Vagina (tissue), 2 donors: ENCODE measurements around the gene GLOD4. TPM values are rescaled to one million over a fixed set of nuclear protein-coding genes. Genes with fewer than 3 reads are reported as not detected.

Experiments used
- DNase-seq, 2 donors: peaks; one replicate each; pipeline ENCODE4 v3.0.0-alpha.2; 2017; ENCODE audit errors: extremely low spot score in 2 of 2
- H3K27ac ChIP-seq: fragments of 200-600 bp; sonication (generic); one replicate; pipeline ENCODE4 v1.5.1; 2019
- H3K27me3 ChIP-seq: fragments of 200-600 bp; sonication (generic); one replicate; pipeline ENCODE4 v1.5.1; 2019
- H3K36me3 ChIP-seq, 2 donors: fragments of 200-600 bp; sonication (generic); one replicate each; pipeline ENCODE4 v1.5.1; 2017 to 2019
- H3K4me1 ChIP-seq: fragments of 200-600 bp; sonication (generic); one replicate; pipeline ENCODE4 v1.5.1; 2019
- H3K4me3 ChIP-seq, 2 donors: fragments of 200-600 bp; sonication (generic); 1 replicate in 1 of 2; 2 replicates in 1 of 2; pipeline ENCODE4 v1.5.1; 2016 to 2019
- H3K9me3 ChIP-seq: fragments of 200-600 bp; sonication (generic); one replicate; pipeline ENCODE4 v1.5.1; 2019
- POLR2A ChIP-seq, 2 donors: fragments of 450-650 bp; IDR thresholded peaks; one replicate each; pipeline ENCODE4 v1.6.1; 2017; ENCODE audit warnings: antibody characterized with exemption in 2 of 2, mild to moderate bottlenecking in 2 of 2, moderate library complexity in 2 of 2
- POLR2AphosphoS5 ChIP-seq, 2 donors: sonication (generic); formaldehyde crosslinking; IDR thresholded peaks; one replicate each; pipeline ENCODE4 v1.9.0; 2017; ENCODE audit warnings: antibody characterized with exemption in 2 of 2, mild to moderate bottlenecking in 2 of 2, low read depth in 1 of 2; ENCODE audit not compliant: insufficient read depth in 1 of 2
- intact Hi-C: fragments of 100-400 bp; cut with DNase I; formaldehyde crosslinking; loops from one replicate; pipeline ENCODE4 v1.15.1; 2023
- total RNA-seq: library from RNA; depleted of rRNA; stranded (reverse); fragments of >200 nt; gene quantifications from one replicate; pipeline ENCODE4 v1.2.3, GENCODE V29; 2016
- TF ChIP-seq, protein P1 (sequence below), 3 experiments: fragments of 450-650 bp in 2 of 3; fragments of 200-600 bp in 1 of 3; sonication (generic) in 1 of 3; IDR thresholded peaks; one replicate each; pipeline ENCODE4 v1.5.1; 2017 to 2019; ENCODE audit warnings: antibody characterized with exemption in 3 of 3, mild to moderate bottlenecking in 2 of 3, moderate library complexity in 2 of 3

Gene GLOD4
- total RNA-seq, 1 donor from 2014 or later: 36.8 TPM

DNA sequence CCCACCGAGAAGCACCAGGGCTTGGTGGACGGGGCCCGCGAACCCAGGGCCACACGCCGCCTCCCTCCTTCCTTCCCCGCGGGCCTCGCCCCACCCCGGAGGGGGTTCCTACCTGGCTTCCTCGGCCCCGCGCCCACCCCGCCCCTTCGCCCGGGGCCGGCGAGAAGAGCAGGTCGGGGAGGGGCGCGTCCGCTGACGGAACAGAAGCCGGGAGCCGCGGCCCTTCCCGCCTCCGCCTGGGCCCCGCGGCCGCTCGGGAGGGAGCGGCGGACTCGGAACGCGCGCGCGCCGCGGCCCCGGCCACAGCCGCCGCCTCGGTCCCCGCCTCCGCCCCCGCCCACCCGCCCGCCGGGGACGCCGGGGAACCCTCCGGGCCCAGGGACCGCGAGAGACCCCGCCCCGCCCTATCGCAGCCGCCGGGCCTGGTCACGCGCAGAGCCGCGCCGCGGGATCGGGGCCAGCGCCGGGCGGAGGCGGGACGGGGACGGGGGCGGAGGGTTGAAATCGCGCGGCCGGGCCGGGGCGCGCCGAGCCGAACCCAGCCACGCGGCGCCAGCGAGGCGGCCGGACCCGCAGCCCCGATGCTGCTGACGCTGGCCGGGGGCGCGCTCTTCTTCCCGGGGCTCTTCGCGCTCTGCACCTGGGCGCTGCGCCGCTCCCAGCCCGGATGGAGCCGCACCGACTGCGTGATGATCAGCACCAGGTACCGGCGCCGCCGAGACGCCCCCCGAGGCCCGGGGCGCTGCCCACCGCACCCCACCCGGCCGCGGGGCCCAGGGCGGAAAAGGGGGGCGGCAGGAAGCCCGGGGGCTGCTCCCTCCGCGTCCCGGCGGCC, 49.8 kb downstream of the GLOD4 start, which contains the start of gene TLCD3A:
Gene TLCD3A (plus strand): TSS at position 530 of the 835 bp plus-strand sequence. CDS start 52 bp downstream, at position 582.
- peak within 1 kb of the TSS; percentile 66 to 80 for H3K4me3 ChIP-seq
- intact Hi-C loops: no loop called here
- no peak for DNase-seq
- H3K4me1 ChIP-seq: peaks cover 48% of the 10 kb centered on the region
- TF ChIP-seq, protein P1, sequence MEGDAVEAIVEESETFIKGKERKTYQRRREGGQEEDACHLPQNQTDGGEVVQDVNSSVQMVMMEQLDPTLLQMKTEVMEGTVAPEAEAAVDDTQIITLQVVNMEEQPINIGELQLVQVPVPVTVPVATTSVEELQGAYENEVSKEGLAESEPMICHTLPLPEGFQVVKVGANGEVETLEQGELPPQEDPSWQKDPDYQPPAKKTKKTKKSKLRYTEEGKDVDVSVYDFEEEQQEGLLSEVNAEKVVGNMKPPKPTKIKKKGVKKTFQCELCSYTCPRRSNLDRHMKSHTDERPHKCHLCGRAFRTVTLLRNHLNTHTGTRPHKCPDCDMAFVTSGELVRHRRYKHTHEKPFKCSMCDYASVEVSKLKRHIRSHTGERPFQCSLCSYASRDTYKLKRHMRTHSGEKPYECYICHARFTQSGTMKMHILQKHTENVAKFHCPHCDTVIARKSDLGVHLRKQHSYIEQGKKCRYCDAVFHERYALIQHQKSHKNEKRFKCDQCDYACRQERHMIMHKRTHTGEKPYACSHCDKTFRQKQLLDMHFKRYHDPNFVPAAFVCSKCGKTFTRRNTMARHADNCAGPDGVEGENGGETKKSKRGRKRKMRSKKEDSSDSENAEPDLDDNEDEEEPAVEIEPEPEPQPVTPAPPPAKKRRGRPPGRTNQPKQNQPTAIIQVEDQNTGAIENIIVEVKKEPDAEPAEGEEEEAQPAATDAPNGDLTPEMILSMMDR (IDR thresholded peaks at IDR 0.05): no peak
- TF ChIP-seq POLR2A (IDR thresholded peaks at IDR 0.05) (peak in 1 of 2 donors; percentile 8), POLR2AphosphoS5 (IDR thresholded peaks at IDR 0.05; ENCODE audit: insufficient read depth in 1 of 2, low read depth in 1 of 2) (peak in 1 of 2 donors; percentile 56)
- no peaks in the 10 kb centered on the region for H3K27me3 ChIP-seq
- H3K9me3 ChIP-seq: no peaks in the 10 kb centered on the region
- H3K36me3 ChIP-seq: no peaks in the 10 kb centered on the region
- H3K27ac ChIP-seq: peak within 1 kb of the TSS; percentile 87

DNA sequence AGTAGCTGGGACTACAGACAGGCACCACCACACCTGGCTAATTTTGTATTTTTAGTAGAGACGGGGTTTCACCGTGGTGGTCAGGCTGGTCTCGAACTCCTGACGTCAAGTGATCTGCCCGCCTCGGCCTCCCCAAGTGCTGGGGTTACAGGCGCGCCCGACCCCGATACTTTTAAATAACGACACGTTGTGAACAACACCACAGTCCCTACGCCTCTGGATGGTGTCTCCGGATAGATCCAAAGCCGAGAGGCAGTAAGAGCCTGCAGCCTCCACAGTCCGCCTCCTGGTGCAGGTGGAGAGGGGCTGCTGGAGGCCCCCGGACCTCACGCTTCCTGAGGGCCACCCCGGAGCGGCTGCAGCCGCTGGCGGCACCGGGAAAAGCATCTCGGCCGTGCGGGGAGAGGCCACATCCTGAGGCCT, 50.4 kb downstream of the GLOD4 start:
- intact Hi-C loops: no loop called here
- no peak for TF ChIP-seq POLR2AphosphoS5 (IDR thresholded peaks at IDR 0.05; ENCODE audit: insufficient read depth in 1 of 2, low read depth in 1 of 2)
- no peak for TF ChIP-seq POLR2A (IDR thresholded peaks at IDR 0.05)
- TF ChIP-seq, protein P1 (IDR thresholded peaks at IDR 0.05): no peak
- Histone ChIP-seq H3K27me3 (no peaks in the 10 kb centered on the region), H3K27ac (peak overlapping the region; percentile 87), H3K4me1 (peaks cover 48% of the 10 kb centered on the region), H3K9me3 (no peaks in the 10 kb centered on the region), H3K36me3 (no peaks in the 10 kb centered on the region), H3K4me3 (peak overlapping the region; percentile 66 to 80)
- no peak for DNase-seq

DNA sequence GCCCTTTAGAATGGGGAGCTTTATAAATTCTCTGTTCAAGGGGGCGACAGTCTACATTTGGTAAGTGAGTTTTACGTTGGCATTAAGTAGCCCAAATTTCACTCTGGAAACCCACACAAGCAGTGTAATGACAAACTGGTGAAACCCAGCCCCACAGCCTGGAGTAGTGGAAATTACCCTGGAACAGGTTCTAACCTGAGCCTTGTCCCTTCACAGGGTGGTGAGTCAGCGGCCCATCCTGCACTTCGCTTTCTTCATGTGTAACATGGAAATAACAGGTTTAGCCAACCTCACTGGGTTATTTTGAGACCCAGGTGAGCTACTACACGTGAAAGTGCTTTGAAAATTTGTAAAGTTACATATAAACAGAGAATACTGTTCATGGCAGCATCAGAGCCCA, 53.2 kb downstream of the GLOD4 start:
- H3K27ac ChIP-seq: peak overlapping the region; percentile 87
- intact Hi-C loops: no loop called here

DNA sequence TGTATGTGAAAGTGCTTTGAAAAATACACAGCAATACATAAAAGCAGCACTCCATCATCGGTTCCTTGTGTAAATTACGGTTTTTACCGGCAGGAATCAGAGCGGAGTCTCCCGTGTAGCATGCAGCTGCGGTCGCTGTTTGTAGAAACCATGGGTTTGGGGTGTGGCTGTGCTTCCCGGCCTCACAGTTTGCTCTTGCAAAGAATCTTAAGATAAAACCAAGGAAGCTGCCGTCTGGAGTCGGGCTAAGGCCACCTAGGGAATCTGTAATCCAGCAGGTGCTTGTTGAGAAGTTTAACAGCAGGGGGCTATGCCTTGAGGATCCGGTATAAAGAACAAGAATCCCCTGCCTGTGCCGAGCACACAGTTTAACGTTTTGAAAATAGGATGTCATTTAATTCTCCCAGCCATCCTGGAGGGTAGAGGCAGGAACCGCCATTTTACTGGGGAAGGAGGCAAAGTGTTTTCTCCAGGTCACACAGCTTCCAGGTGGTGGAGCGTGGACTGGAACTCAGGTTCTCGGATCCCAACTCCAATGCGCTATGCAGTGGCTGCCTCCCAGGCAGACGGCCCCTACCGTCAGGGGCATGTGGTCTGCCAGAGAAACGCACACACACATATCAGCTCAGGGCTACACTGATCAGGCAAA, 55.7 kb downstream of the GLOD4 start:
- Histone ChIP-seq H3K36me3 (no peaks in the 10 kb centered on the region), H3K27me3 (no peaks in the 10 kb centered on the region), H3K4me1 (peaks cover 27% of the 10 kb centered on the region), H3K9me3 (no peaks in the 10 kb centered on the region), H3K27ac (no peak overlapping the region), H3K4me3 (no peak overlapping the region)
- intact Hi-C loops: no loop called here
- DNase-seq: no peak
- TF ChIP-seq POLR2AphosphoS5 (IDR thresholded peaks at IDR 0.05; ENCODE audit: insufficient read depth in 1 of 2, low read depth in 1 of 2): no peak
- TF ChIP-seq, protein P1 (IDR thresholded peaks at IDR 0.05): no peak
- no peak for TF ChIP-seq POLR2A (IDR thresholded peaks at IDR 0.05)

More for the DNA sequence above, 53.2 kb downstream of the GLOD4 start:
- H3K9me3 ChIP-seq: no peaks in the 10 kb centered on the region
- TF ChIP-seq, protein P1 (IDR thresholded peaks at IDR 0.05): no peak
- TF ChIP-seq POLR2AphosphoS5 (IDR thresholded peaks at IDR 0.05; ENCODE audit: insufficient read depth in 1 of 2, low read depth in 1 of 2): peak in 1 of 2 donors; percentile 68
- H3K36me3 ChIP-seq: no peaks in the 10 kb centered on the region
- H3K4me3 ChIP-seq: no peak overlapping the region
- peaks cover 40% of the 10 kb centered on the region for H3K4me1 ChIP-seq
- H3K27me3 ChIP-seq: no peaks in the 10 kb centered on the region
- DNase-seq: no peak
